ENCODE measurements around the gene NCDN. TPM values are rescaled to one million over a fixed set of nuclear protein-coding genes. Genes with fewer than 3 reads are reported as not detected.

NCDN gene
- total RNA-seq, 4 donors from 2014 or later = 6.3 to 10.5 (median 7.9) TPM

GRCh38 chr1:35555212-35555584 lies 2.4 kb upstream of the NCDN start:
- no peak for TF ChIP-seq CTCF (IDR thresholded peaks at IDR 0.05; ENCODE audit: low read depth)

GRCh38 chr1:35555601-35556477 lies 1.8 kb upstream of the NCDN start:
- no peak for TF ChIP-seq CTCF (IDR thresholded peaks at IDR 0.05; ENCODE audit: low read depth)

- no peak for TF ChIP-seq CTCF (IDR thresholded peaks at IDR 0.05; ENCODE audit: low read depth)
These were observed 998 bp upstream of the NCDN start for GRCh38 chr1:35556484-35557117.

GRCh38 chr1:35557118-35557610 lies 435 bp upstream of the NCDN start, which contains the start of gene KIAA0319L:
TSS of gene KIAA0319L (minus strand) at chr1:35557403. CDS start at chr1:35554491, 2,912 bp downstream.
- TF ChIP-seq CTCF (IDR thresholded peaks at IDR 0.05; ENCODE audit: low read depth) = no peak

GRCh38 chr1:35558374-35559316 lies 1.0 kb downstream of the NCDN start:
- no peak for TF ChIP-seq CTCF (IDR thresholded peaks at IDR 0.05; ENCODE audit: low read depth)

- TF ChIP-seq CTCF (IDR thresholded peaks at IDR 0.05; ENCODE audit: low read depth) = no peak
These were observed 1.8 kb downstream of the NCDN start for GRCh38 chr1:35559317-35559944.
